Testis (tissue), 2 donors: ENCODE results near the gene DLG1.

Experiments
- CTCF ChIP-seq, 3 experiments: fragments of 450-650 bp in 2 of 3; fragments of 200-600 bp in 1 of 3; sonication (generic) in 1 of 3; IDR thresholded peaks; one replicate each; pipeline ENCODE4 v1.5.1; 2016 to 2019; ENCODE audit warnings: antibody characterized with exemption in 3 of 3, mild to moderate bottlenecking in 2 of 3, moderate library complexity in 1 of 3
- POLR2A ChIP-seq: fragments of 450-650 bp; IDR thresholded peaks from one replicate; pipeline ENCODE4 v1.6.1; 2017; ENCODE audit warnings: antibody characterized with exemption, mild to moderate bottlenecking, moderate library complexity

GRCh38 chr3:197080344-197080743 lies 218.1 kb downstream of the DLG1 start:
- TF ChIP-seq CTCF (IDR thresholded peaks at IDR 0.05), result no peak
- no peak for TF ChIP-seq POLR2A
